ENCODE data around the gene SLC16A1. TPM values are rescaled to one million over a fixed set of nuclear protein-coding genes. Genes with fewer than 3 reads are reported as not detected.
"Not testable (repeated sequence)": the region's sequence is repeated elsewhere in the genome, so short reads cannot be mapped to it uniquely, and the experiment has no call there.

The SLC16A1 gene
- total and polyA plus RNA-seq, 2 experiments from 2014 or later = 97.5 to 178 TPM

- TF ChIP-seq EZH2 (IDR thresholded peaks at IDR 0.05; ENCODE audit: insufficient read depth, poor library complexity, severe bottlenecking) (no peak), EZH2phosphoT487 (IDR thresholded peaks at IDR 0.05; ENCODE audit: insufficient read depth, low read depth) (no peak)
- Histone ChIP-seq H3K9ac (no peak overlapping the region), H2AFZ (no peak overlapping the region), H3K36me3 (ENCODE audit: low read depth) (no peaks in the 10 kb centered on the region), H3K27me3 (replicated peaks; ENCODE audit: insufficient read depth) (no peaks in the 10 kb centered on the region), H3K4me2 (ENCODE audit: unreplicated experiment) (no peak overlapping the region), H3K27ac (no peak overlapping the region), H3K4me1 (ENCODE audit: insufficient read depth) (0 out of 2 replicates have a peak, but pooled peaks cover under 1% of the 10 kb centered on the region), H3K79me2 (ENCODE audit: insufficient read depth) (no peaks in the 10 kb centered on the region), H3F3A (ENCODE audit: insufficient read depth) (no peaks in the 10 kb centered on the region), H3K4me3 (no peak overlapping the region), H3K9me2 (ENCODE audit: insufficient read depth) (no peaks in the 10 kb centered on the region), H4K20me1 (ENCODE audit: insufficient read depth) (no peaks in the 10 kb centered on the region), H3K9me3 (ENCODE audit: low read depth) (no peaks in the 10 kb centered on the region)
- in situ Hi-C loops (cut with MboI) = no loop called here
- 89 to 91% methylated on average over 6 of the region's 6 CpGs for WGBS, 2 experiments (ENCODE audit: low coverage in 1 of 2, low lambda C conversion rate in 2 of 2, missing lambda C conversion rate in 2 of 2)
- DNase-seq = no peak
These were observed 62.5 kb downstream of the SLC16A1 start for GRCh38 chr1:112893288-112894009.

GRCh38 chr1:112889906-112890305, 66.1 kb downstream of the SLC16A1 start:
- H3K36me3 ChIP-seq (ENCODE audit: low read depth); H4K20me1 ChIP-seq (ENCODE audit: insufficient read depth); H3K79me2 ChIP-seq (ENCODE audit: insufficient read depth); H3K4me3 ChIP-seq; H2AFZ ChIP-seq; H3K27ac ChIP-seq; H3K9ac ChIP-seq; H3K4me1 ChIP-seq (ENCODE audit: insufficient read depth); H3F3A ChIP-seq (ENCODE audit: insufficient read depth); H3K9me2 ChIP-seq (ENCODE audit: insufficient read depth); H3K9me3 ChIP-seq (ENCODE audit: low read depth); DNase-seq; H3K27me3 ChIP-seq (replicated peaks; ENCODE audit: insufficient read depth); H3K4me2 ChIP-seq (ENCODE audit: unreplicated experiment): not testable (repeated sequence)
- in situ Hi-C loops (cut with MboI) = loop anchor here (10.0 kb wide), 1 partner anchor 155 kb away; no protein-coding TSS in a partner anchor
- 95 to 96% methylated on average over 9 of the region's 9 CpGs for WGBS, 2 experiments (ENCODE audit: low coverage in 1 of 2, low lambda C conversion rate in 2 of 2, missing lambda C conversion rate in 2 of 2)

- in situ Hi-C loops (cut with MboI) = loop anchor here (10.0 kb wide), 1 partner anchor 156 kb away; no protein-coding TSS in a partner anchor
- no peak for TF ChIP-seq EZH2phosphoT487 (IDR thresholded peaks at IDR 0.05; ENCODE audit: insufficient read depth, low read depth)
- TF ChIP-seq EZH2 (IDR thresholded peaks at IDR 0.05; ENCODE audit: insufficient read depth, poor library complexity, severe bottlenecking) = no peak
- Histone ChIP-seq H3K9me2 (ENCODE audit: insufficient read depth) (no peaks in the 10 kb centered on the region), H3K4me1 (ENCODE audit: insufficient read depth) (peaks cover 9% of the 10 kb centered on the region), H3K36me3 (ENCODE audit: low read depth) (no peaks in the 10 kb centered on the region), H3K79me2 (ENCODE audit: insufficient read depth) (no peaks in the 10 kb centered on the region), H2AFZ (no peak overlapping the region), H3F3A (ENCODE audit: insufficient read depth) (no peaks in the 10 kb centered on the region), H3K9me3 (ENCODE audit: low read depth) (no peaks in the 10 kb centered on the region), H3K4me2 (ENCODE audit: unreplicated experiment) (no peak overlapping the region), H3K9ac (no peak overlapping the region), H3K27ac (no peak overlapping the region), H4K20me1 (ENCODE audit: insufficient read depth) (no peaks in the 10 kb centered on the region), H3K27me3 (replicated peaks; ENCODE audit: insufficient read depth) (no peaks in the 10 kb centered on the region), H3K4me3 (no peak overlapping the region)
- 46 to 50% methylated on average over 2 of the region's 2 CpGs for WGBS, 2 experiments (ENCODE audit: low coverage in 1 of 2, low lambda C conversion rate in 2 of 2, missing lambda C conversion rate in 2 of 2)
- no peak for DNase-seq
These were observed 66.8 kb downstream of the SLC16A1 start for GRCh38 chr1:112889052-112889768.

- H3K4me1 ChIP-seq (ENCODE audit: insufficient read depth) = peaks cover 9% of the 10 kb centered on the region
- no peak for DNase-seq
- no peak overlapping the region for H3K4me3 ChIP-seq
- no peak overlapping the region for H3K27ac ChIP-seq
- TF ChIP-seq EZH2phosphoT487 (IDR thresholded peaks at IDR 0.05; ENCODE audit: insufficient read depth, low read depth) = no peak
- no peak for TF ChIP-seq EZH2 (IDR thresholded peaks at IDR 0.05; ENCODE audit: insufficient read depth, poor library complexity, severe bottlenecking)
- no peaks in the 10 kb centered on the region for H3F3A ChIP-seq (ENCODE audit: insufficient read depth)
- no peaks in the 10 kb centered on the region for H3K9me3 ChIP-seq (ENCODE audit: low read depth)
- H3K9me2 ChIP-seq (ENCODE audit: insufficient read depth) = no peaks in the 10 kb centered on the region
- no peaks in the 10 kb centered on the region for H4K20me1 ChIP-seq (ENCODE audit: insufficient read depth)
- H3K9ac ChIP-seq = no peak overlapping the region
- H3K79me2 ChIP-seq (ENCODE audit: insufficient read depth) = no peaks in the 10 kb centered on the region
- no peaks in the 10 kb centered on the region for H3K36me3 ChIP-seq (ENCODE audit: low read depth)
- in situ Hi-C loops (cut with MboI) = loop anchor here (10.0 kb wide), 1 partner anchor 156 kb away; no protein-coding TSS in a partner anchor
- no peak overlapping the region for H2AFZ ChIP-seq
- 76 to 81% methylated on average over 2 of the region's 2 CpGs for WGBS, 2 experiments (ENCODE audit: low coverage in 1 of 2, low lambda C conversion rate in 2 of 2, missing lambda C conversion rate in 2 of 2)
- no peaks in the 10 kb centered on the region for H3K27me3 ChIP-seq (replicated peaks; ENCODE audit: insufficient read depth)
- no peak overlapping the region for H3K4me2 ChIP-seq (ENCODE audit: unreplicated experiment)
These were observed 67.4 kb downstream of the SLC16A1 start for GRCh38 chr1:112888630-112889029.

Data from GM23248 (cell line).